Epithelial cell of prostate (primary cell): ENCODE results near the gene AGRN.
"Not testable (repeated sequence)": the region's sequence is repeated elsewhere in the genome, so short reads cannot be mapped to it uniquely, and the experiment has no call there.

Experiments used
- DNase-seq: peaks from one replicate; pipeline ENCODE4 v3.0.0-alpha.2; 2011; ENCODE audit warnings: low read depth, low spot score
- H3K27ac ChIP-seq: fragments of 450-650 bp; 2 replicates; pipeline ENCODE4 v1.5.1; 2017; ENCODE audit warnings: mild to moderate bottlenecking

AGRN gene

GRCh38 chr1:1020000-1020404 lies at the start of gene AGRN:
AGRN (plus strand) TSS chr1:1020120; CDS start chr1:1020173, 53 bp downstream.
- DNase-seq = no peak
- peak within 1 kb of the TSS; percentile 95 for H3K27ac ChIP-seq

- no peak overlapping the region for H3K27ac ChIP-seq
- no peak for DNase-seq
These were observed 49.5 kb upstream of the AGRN start for GRCh38 chr1:970242-970972.

- DNase-seq = no peak
- no peak overlapping the region for H3K27ac ChIP-seq
These were observed 48.8 kb upstream of the AGRN start for GRCh38 chr1:970973-971730.

- DNase-seq = no peak
- H3K27ac ChIP-seq = no peak overlapping the region
These were observed 48.0 kb upstream of the AGRN start for GRCh38 chr1:971751-972506.

- H3K27ac ChIP-seq = no peak overlapping the region
- no peak for DNase-seq
These were observed 47.0 kb upstream of the AGRN start for GRCh38 chr1:972726-973458.

- no peak for DNase-seq
- no peak overlapping the region for H3K27ac ChIP-seq
These were observed 46.2 kb upstream of the AGRN start for GRCh38 chr1:973459-974292.

- H3K27ac ChIP-seq = no peak overlapping the region
- DNase-seq = no peak
These were observed 45.7 kb upstream of the AGRN start for GRCh38 chr1:974293-974640.

- DNase-seq = no peak
- no peak overlapping the region for H3K27ac ChIP-seq
These were observed 45.1 kb upstream of the AGRN start for GRCh38 chr1:974687-975328.

DNA sequence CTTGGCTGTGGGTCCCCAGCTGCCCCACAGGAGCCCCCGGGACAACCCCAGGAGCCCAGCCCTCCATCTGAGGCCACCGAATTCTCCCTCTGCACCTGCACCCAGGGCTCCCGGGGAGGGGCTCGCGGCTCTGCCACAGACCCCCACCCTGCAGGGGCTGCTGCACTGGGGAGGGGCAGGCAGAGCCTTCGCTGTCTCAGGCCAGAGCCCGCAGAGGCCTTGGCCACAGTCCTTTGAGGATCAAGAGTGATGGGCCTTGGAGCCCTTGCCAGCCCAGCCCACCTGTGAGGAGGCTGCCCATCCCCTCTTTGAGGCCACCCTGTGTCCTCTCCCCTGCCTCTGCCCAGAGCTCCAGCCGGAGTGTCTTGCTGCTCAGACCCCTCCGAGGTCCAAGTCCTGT lies 44.6 kb upstream of the AGRN start:
- DNase-seq = no peak
- peak overlapping the region; percentile 57 for H3K27ac ChIP-seq

GRCh38 chr1:975896-976683 lies 43.8 kb upstream of the AGRN start:
- no peak for DNase-seq

DNA sequence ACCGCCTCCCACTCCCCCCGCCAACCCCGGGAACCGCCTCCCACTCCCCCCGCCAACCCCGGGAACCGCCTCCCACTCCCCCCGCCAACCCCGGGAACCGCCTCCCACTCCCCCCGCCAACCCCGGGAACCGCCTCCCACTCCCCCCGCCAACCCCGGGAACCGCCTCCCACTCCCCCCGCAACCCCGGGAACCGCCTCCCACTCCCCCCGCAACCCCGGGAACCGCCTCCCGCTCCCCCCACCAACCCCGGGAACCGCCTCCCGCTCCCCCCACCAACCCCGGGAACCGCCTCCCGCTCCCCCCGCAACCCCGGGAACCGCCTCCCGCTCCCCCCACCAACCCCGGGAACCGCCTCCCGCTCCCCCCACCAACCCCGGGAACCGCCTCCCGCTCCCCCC lies 43.1 kb upstream of the AGRN start:
- DNase-seq, H3K27ac ChIP-seq: not testable (repeated sequence)

More at GRCh38 chr1:975896-976683, 43.8 kb upstream of the AGRN start:
- H3K27ac ChIP-seq = peak overlapping the region; percentile 57

DNA sequence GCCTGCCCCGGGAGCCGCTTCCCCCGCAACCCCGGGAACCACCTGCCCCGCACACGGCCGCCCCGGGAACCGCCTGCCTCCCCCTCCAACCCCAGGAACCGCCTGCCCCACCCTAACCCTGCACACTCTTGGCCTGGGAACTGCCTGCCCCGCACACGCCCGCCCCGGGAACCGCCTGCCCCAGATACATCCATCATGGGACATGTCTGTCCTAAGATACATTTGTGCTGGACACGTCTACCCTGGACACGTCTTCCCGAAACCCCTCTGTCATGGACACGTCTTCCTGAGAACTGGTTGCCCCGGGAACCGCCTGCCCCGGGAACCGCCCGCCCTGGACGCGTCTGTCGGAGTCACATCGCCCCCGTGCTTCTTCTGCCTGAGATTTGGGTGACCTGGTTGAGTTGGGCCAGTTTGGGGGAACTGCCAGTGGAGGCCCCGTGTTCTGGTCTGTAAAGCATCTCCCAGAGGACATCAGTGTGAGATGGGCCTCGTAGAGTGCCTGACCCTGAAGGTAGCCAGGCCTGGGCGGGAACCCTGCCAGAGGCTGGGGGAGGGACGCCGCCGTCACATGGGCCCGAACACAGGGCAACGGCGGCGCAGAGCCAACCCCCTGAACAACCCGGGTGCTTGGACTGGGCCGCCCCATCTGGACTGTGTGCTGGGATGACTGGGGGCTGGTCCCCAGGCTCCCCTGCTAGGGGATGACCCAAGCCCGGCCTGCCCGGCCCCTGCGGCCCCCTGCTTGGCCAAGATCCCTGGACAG lies 41.7 kb upstream of the AGRN start:
- no peak overlapping the region for H3K27ac ChIP-seq
- DNase-seq = no peak

GRCh38 chr1:978835-979743 lies 40.8 kb upstream of the AGRN start:
- DNase-seq = no peak
- no peak overlapping the region for H3K27ac ChIP-seq

GRCh38 chr1:979744-980072 lies 40.2 kb upstream of the AGRN start:
- DNase-seq = no peak
- no peak overlapping the region for H3K27ac ChIP-seq

- H3K27ac ChIP-seq = no peak overlapping the region
- no peak for DNase-seq
These were observed 39.8 kb upstream of the AGRN start for GRCh38 chr1:980137-980571.

- no peak for DNase-seq
These were observed 39.1 kb upstream of the AGRN start for GRCh38 chr1:980602-981395.

More at GRCh38 chr1:980602-981395, 39.1 kb upstream of the AGRN start:
- H3K27ac ChIP-seq = no peak overlapping the region
